SK-N-SH treated with all-trans-retinoic acid at 6 μM for 48 hours (cell line): Measurements from ENCODE around the gene DCDC2.

ENCODE experiments used
- ATAC-seq: fragments of 200-7000 bp; cut with Tn5 transposase; 3 replicates; pipeline ENCODE4 v1.9.1; 2020; ENCODE audit warnings: mild to moderate bottlenecking, moderate library complexity
- ARNTL ChIP-seq: fragments of 450-650 bp; formaldehyde crosslinking; IDR thresholded peaks from 2 replicates; pipeline ENCODE4 v1.5.0; 2020; ENCODE audit warnings: low read depth, mild to moderate bottlenecking, moderate library complexity, borderline replicate concordance
- BACH2 ChIP-seq: fragments of 250-450 bp; sonication (Bioruptor Pico); IDR thresholded peaks from 2 replicates; pipeline ENCODE4 v1.9.0; 2021; ENCODE audit warnings: mild to moderate bottlenecking, borderline replicate concordance
- CREB5 ChIP-seq: fragments of 250-450 bp; sonication (Bioruptor Pico); IDR thresholded peaks from 2 replicates; pipeline ENCODE4 v1.5.1; 2020; ENCODE audit warnings: low read depth, mild to moderate bottlenecking, moderate library complexity
- CSDC2 ChIP-seq: fragments of 250-450 bp; sonication (Bioruptor Pico); IDR thresholded peaks from 2 replicates; pipeline ENCODE4 v1.5.0; 2020; ENCODE audit warnings: mild to moderate bottlenecking, moderate library complexity
- ESRRG ChIP-seq: fragments of 250-450 bp; sonication (Bioruptor Pico); IDR thresholded peaks from 2 replicates; pipeline ENCODE4 v1.6.1; 2021; ENCODE audit warnings: mild to moderate bottlenecking
- GLIS3 ChIP-seq: fragments of 250-450 bp; sonication (Bioruptor Pico); IDR thresholded peaks from 2 replicates; pipeline ENCODE4 v1.5.0; 2020; ENCODE audit warnings: mild to moderate bottlenecking, moderate library complexity
- ISL1 ChIP-seq: fragments of 250-450 bp; sonication (Bioruptor Pico); IDR thresholded peaks from 2 replicates; pipeline ENCODE4 v2.1.2; 2022; ENCODE audit warnings: mild to moderate bottlenecking, moderate library complexity
- OSR1 ChIP-seq: fragments of 250-450 bp; sonication (Bioruptor Pico); IDR thresholded peaks from 2 replicates; pipeline ENCODE4 v1.8.0; 2022; ENCODE audit warnings: moderate library complexity, mild to moderate bottlenecking, inconsistent platforms
- PPARA ChIP-seq: fragments of 250-450 bp; sonication (Bioruptor Pico); IDR thresholded peaks from 2 replicates; pipeline ENCODE4 v1.5.0; 2020; ENCODE audit warnings: mild to moderate bottlenecking, borderline replicate concordance
- SNAI2 ChIP-seq: fragments of 250-450 bp; sonication (Bioruptor Pico); IDR thresholded peaks from 2 replicates; pipeline ENCODE4 v1.5.0; 2020; ENCODE audit warnings: mild to moderate bottlenecking, moderate library complexity
- TCF4 ChIP-seq: fragments of 250-450 bp; sonication (Bioruptor Pico); IDR thresholded peaks from 2 replicates; pipeline ENCODE4 v1.8.0; 2021; ENCODE audit warnings: mild to moderate bottlenecking, moderate library complexity, borderline replicate concordance
- TOX ChIP-seq: fragments of 250-450 bp; sonication (Bioruptor Pico); IDR thresholded peaks from 2 replicates; pipeline ENCODE4 v1.8.0; 2021; ENCODE audit warnings: mild to moderate bottlenecking, moderate library complexity, borderline replicate concordance
- ZC3H10 ChIP-seq: fragments of 250-450 bp; sonication (Bioruptor Pico); IDR thresholded peaks from 2 replicates; pipeline ENCODE4 v1.5.1; 2021; ENCODE audit warnings: mild to moderate bottlenecking, moderate library complexity
- ZFP3 ChIP-seq: fragments of 250-450 bp; sonication (Bioruptor Pico); IDR thresholded peaks from 2 replicates; pipeline ENCODE4 v1.5.0; 2020; ENCODE audit warnings: mild to moderate bottlenecking, moderate library complexity
- ZFP30 ChIP-seq: fragments of 450-650 bp; formaldehyde crosslinking; IDR thresholded peaks from 2 replicates; pipeline ENCODE4 v1.5.0; 2022; ENCODE audit warnings: mild to moderate bottlenecking, moderate library complexity
- ZNF565 ChIP-seq: fragments of 450-650 bp; formaldehyde crosslinking; conservative IDR thresholded peaks from 2 replicates; pipeline ENCODE4 v1.5.0; 2020; ENCODE audit warnings: low read depth, mild to moderate bottlenecking, moderate library complexity
- ZNF8 ChIP-seq: fragments of 450-650 bp; formaldehyde crosslinking; IDR thresholded peaks from 2 replicates; pipeline ENCODE4 v1.5.0; 2020; ENCODE audit warnings: mild to moderate bottlenecking, moderate library complexity
- TF ChIP-seq, protein P1 (sequence below): fragments of 250-450 bp; sonication (Bioruptor Pico); IDR thresholded peaks from 2 replicates; pipeline ENCODE4 v1.5.0; 2020; ENCODE audit warnings: mild to moderate bottlenecking, moderate library complexity
- TF ChIP-seq, protein P2 (sequence below): fragments of 250-450 bp; sonication (Bioruptor Pico); IDR thresholded peaks from 2 replicates; pipeline ENCODE4 v1.5.1; 2021; ENCODE audit warnings: mild to moderate bottlenecking, moderate library complexity
- TF ChIP-seq, protein P3 (sequence below): fragments of 250-450 bp; sonication (Bioruptor Pico); IDR thresholded peaks from 2 replicates; pipeline ENCODE4 v1.8.0; 2020; ENCODE audit warnings: mild to moderate bottlenecking, moderate library complexity, borderline replicate concordance

Gene DCDC2

DNA sequence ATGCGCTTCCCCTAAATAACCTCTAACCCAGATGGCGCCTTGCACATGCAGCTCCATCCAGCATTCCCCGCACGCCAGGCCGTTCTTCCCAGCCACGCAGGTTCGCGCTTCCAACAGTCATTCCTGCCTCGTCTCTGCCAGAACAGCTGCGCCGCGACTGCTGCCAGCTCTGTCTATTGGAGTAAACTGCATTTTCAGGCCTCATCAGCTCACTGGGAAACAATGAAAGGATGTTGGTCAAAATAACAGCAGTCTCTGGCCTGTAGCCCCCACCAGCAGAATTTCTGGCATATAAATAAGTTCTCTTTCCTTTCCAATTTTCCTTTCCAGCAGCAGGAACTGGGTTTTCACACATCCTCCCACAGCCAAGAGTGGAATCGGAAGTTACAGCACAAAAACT is 217.3 kb downstream of the DCDC2 start:
- no peak for ATAC-seq
- TF ChIP-seq ZFP3 (CRISPR knock-in tag), result no peak

GRCh38 chr6:24139639-24140038 is 218.2 kb downstream of the DCDC2 start:
- no peak for ATAC-seq
- TF ChIP-seq, protein P1, sequence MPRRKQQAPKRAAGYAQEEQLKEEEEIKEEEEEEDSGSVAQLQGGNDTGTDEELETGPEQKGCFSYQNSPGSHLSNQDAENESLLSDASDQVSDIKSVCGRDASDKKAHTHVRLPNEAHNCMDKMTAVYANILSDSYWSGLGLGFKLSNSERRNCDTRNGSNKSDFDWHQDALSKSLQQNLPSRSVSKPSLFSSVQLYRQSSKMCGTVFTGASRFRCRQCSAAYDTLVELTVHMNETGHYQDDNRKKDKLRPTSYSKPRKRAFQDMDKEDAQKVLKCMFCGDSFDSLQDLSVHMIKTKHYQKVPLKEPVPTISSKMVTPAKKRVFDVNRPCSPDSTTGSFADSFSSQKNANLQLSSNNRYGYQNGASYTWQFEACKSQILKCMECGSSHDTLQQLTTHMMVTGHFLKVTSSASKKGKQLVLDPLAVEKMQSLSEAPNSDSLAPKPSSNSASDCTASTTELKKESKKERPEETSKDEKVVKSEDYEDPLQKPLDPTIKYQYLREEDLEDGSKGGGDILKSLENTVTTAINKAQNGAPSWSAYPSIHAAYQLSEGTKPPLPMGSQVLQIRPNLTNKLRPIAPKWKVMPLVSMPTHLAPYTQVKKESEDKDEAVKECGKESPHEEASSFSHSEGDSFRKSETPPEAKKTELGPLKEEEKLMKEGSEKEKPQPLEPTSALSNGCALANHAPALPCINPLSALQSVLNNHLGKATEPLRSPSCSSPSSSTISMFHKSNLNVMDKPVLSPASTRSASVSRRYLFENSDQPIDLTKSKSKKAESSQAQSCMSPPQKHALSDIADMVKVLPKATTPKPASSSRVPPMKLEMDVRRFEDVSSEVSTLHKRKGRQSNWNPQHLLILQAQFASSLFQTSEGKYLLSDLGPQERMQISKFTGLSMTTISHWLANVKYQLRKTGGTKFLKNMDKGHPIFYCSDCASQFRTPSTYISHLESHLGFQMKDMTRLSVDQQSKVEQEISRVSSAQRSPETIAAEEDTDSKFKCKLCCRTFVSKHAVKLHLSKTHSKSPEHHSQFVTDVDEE (CRISPR knock-in tag), result no peak
- no peak for TF ChIP-seq SNAI2 (CRISPR knock-in tag)

- TF ChIP-seq ZC3H10, result no peak
- peak; percentile 73; the same call in 1 of the 2 replicates for TF ChIP-seq TCF4 (CRISPR knock-in tag)
- TF ChIP-seq ZNF8 (CRISPR knock-in tag), result 0 out of 2 replicates have a peak, but pooled peaks have one; percentile 14
- no peak for ATAC-seq
Measured at GRCh38 chr6:24139080-24139479, 218.8 kb downstream of the DCDC2 start.

DNA sequence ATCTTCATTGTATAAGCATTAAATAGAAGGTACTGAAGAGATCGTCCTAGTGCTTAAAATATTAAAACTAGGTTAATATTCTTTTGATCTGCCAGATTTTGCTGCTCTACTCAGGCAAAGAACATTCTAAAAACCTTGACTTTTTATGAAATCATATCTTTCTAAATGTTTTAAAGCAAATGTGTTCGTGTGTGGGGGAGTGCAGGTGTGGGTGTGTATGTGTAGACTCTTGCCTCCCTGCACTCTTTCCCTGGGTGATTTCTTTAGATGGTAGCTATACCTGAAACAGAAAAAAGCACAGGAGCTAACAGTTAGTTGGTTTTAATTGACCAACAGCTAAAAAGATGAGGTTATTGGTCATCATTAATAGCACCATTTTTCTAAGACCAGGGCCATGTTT is 226.1 kb downstream of the DCDC2 start:
- TF ChIP-seq ZNF565 (CRISPR knock-in tag), result no peak
- TF ChIP-seq, protein P1 (CRISPR knock-in tag), result no peak
- no peak for TF ChIP-seq ARNTL
- no peak for TF ChIP-seq ESRRG (CRISPR knock-in tag)
- TF ChIP-seq SNAI2 (CRISPR knock-in tag), result no peak
- no peak for TF ChIP-seq BACH2 (CRISPR knock-in tag)
- no peak for TF ChIP-seq CSDC2
- ATAC-seq, result no peak

- no peak for TF ChIP-seq ISL1 (CRISPR knock-in tag)
- TF ChIP-seq ESRRG (CRISPR knock-in tag), result no peak
- peak; percentile 36; the same call in 1 of the 2 replicates for TF ChIP-seq TCF4 (CRISPR knock-in tag)
- no peak for TF ChIP-seq SNAI2 (CRISPR knock-in tag)
- no peak for ATAC-seq
Measured at GRCh38 chr6:24127316-24127715, 230.5 kb downstream of the DCDC2 start.

DNA sequence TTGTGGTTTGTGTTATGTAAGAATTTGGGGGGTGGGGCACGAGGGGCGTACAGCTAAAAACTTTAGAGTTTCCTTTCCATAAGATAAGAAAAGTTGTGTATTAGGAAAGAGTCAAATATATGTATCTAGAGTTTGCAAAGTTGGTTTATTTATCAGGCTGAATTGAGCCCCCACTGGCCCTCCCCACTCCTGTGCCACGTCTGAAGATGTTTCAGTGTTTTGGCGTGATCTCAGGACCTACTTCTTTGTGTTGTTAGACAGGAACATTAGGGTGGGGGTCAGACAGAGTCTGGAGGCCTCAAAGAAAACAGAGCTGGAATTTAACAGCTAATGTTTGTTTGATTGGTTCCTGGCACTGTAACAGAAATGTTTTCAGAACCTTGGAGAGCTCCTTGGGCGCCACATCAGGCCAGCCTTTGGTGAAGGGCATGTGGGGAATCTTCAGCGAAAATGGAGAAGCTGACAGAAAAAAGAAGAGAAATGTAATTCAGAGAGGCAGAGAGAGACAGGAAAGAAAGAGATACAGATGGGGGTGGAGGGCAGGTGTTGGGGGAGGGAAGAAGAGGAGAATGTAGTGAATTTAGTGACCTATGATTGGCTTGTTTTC is 231.2 kb downstream of the DCDC2 start:
- ATAC-seq, result no peak
- TF ChIP-seq CSDC2, result peak; percentile 86; the same call in 1 of the 2 replicates
- no peak for TF ChIP-seq BACH2 (CRISPR knock-in tag)
- TF ChIP-seq GLIS3 (CRISPR knock-in tag), result no peak
- TF ChIP-seq, protein P2, sequence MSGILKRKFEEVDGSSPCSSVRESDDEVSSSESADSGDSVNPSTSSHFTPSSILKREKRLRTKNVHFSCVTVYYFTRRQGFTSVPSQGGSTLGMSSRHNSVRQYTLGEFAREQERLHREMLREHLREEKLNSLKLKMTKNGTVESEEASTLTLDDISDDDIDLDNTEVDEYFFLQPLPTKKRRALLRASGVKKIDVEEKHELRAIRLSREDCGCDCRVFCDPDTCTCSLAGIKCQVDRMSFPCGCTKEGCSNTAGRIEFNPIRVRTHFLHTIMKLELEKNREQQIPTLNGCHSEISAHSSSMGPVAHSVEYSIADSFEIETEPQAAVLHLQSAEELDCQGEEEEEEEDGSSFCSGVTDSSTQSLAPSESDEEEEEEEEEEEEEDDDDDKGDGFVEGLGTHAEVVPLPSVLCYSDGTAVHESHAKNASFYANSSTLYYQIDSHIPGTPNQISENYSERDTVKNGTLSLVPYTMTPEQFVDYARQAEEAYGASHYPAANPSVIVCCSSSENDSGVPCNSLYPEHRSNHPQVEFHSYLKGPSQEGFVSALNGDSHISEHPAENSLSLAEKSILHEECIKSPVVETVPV (CRISPR knock-in tag), result no peak
- TF ChIP-seq, protein P3, sequence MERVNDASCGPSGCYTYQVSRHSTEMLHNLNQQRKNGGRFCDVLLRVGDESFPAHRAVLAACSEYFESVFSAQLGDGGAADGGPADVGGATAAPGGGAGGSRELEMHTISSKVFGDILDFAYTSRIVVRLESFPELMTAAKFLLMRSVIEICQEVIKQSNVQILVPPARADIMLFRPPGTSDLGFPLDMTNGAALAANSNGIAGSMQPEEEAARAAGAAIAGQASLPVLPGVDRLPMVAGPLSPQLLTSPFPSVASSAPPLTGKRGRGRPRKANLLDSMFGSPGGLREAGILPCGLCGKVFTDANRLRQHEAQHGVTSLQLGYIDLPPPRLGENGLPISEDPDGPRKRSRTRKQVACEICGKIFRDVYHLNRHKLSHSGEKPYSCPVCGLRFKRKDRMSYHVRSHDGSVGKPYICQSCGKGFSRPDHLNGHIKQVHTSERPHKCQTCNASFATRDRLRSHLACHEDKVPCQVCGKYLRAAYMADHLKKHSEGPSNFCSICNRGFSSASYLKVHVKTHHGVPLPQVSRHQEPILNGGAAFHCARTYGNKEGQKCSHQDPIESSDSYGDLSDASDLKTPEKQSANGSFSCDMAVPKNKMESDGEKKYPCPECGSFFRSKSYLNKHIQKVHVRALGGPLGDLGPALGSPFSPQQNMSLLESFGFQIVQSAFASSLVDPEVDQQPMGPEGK, result no peak
- no peak for TF ChIP-seq TOX
- TF ChIP-seq ZNF565 (CRISPR knock-in tag), result no peak
- TF ChIP-seq ZFP3 (CRISPR knock-in tag), result 0 out of 2 replicates have a peak, but pooled peaks have one; percentile 54
- TF ChIP-seq SNAI2 (CRISPR knock-in tag), result peak; percentile 93
- no peak; the same call in 1 of the 2 replicates for TF ChIP-seq ZFP30 (CRISPR knock-in tag)
- peak; percentile 26; the same call in 1 of the 2 replicates for TF ChIP-seq PPARA
- TF ChIP-seq OSR1, result no peak
- TF ChIP-seq ESRRG (CRISPR knock-in tag), result no peak
- TF ChIP-seq ZNF8 (CRISPR knock-in tag), result 0 out of 2 replicates have a peak, but pooled peaks have one; percentile 10
- no peak for TF ChIP-seq CREB5 (CRISPR knock-in tag)
- TF ChIP-seq TCF4 (CRISPR knock-in tag), result 0 out of 2 replicates have a peak, but pooled peaks have one; percentile 31
- TF ChIP-seq ISL1 (CRISPR knock-in tag), result peak; percentile 33
- no peak for TF ChIP-seq ARNTL
